Fibroblast of lung (primary cell): ENCODE data around the gene SPEN.

Source experiments
- CTCF ChIP-seq, 2 donors: IDR thresholded peaks in 1 of 2; conservative IDR thresholded peaks in 1 of 2; 1 replicate in 1 of 2; 2 replicates in 1 of 2; pipeline ENCODE4 v1.5.1; 2011 to 2012; ENCODE audit warnings: low read length in 2 of 2, control low read depth in 1 of 2, inconsistent platforms in 1 of 2, low read depth in 1 of 2, mild to moderate bottlenecking in 1 of 2
- EZH2 ChIP-seq: IDR thresholded peaks from 2 replicates; pipeline ENCODE4 v1.5.1; 2012; ENCODE audit warnings: low read length, control low read depth, mild to moderate bottlenecking; ENCODE audit errors: missing control alignments

- TF ChIP-seq EZH2 (no peak), CTCF (conservative IDR thresholded peaks at IDR 0.05 in 1 of 2, IDR thresholded peaks at IDR 0.05 in 1 of 2; ENCODE audit: low read depth in 1 of 2, low read length in 2 of 2) (no peak)
Measured at GRCh38 chr1:15950763-15951295, 103.3 kb downstream of the SPEN start.
